Gastrocnemius medialis (tissue), 4 donors: ENCODE data around the gene CNPY2.

Source experiments
- POLR2A ChIP-seq, 2 donors: fragments of 450-650 bp; IDR thresholded peaks; one replicate each; pipeline ENCODE4 v1.6.1; 2017; ENCODE audit warnings: antibody characterized with exemption in 2 of 2, mild to moderate bottlenecking in 2 of 2, moderate library complexity in 2 of 2
- TF ChIP-seq, protein P1 (sequence below), 5 experiments: fragments of 450-650 bp in 3 of 5; fragments of 200-600 bp in 2 of 5; sonication (generic) in 2 of 5; IDR thresholded peaks in 4 of 5; conservative IDR thresholded peaks in 1 of 5; 1 replicate in 4 of 5; 2 replicates in 1 of 5; pipeline ENCODE4 v1.5.1; 2016 to 2019; ENCODE audit warnings: antibody characterized with exemption in 5 of 5, mild to moderate bottlenecking in 3 of 5, moderate library complexity in 3 of 5

DNA sequence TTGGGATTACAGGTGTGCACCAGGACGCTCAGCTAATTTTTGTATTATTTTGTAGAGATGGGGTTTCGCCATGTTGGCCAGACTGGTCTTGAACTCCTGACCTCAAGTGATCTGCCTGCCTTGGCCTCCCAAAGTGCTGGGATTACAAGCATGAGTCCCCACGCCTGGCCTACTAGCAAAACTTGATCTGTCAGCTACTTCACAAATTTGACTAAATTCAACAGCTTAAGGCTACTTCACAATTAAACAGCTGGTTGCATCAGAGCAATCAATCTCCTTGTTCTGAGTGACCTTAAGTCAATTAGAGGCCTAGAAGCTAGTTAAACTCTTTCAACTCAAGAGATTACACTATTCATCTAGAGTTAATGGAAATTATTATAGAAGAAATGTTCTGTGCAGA is 36.9 kb downstream of the CNPY2 start:
- TF ChIP-seq, protein P1, sequence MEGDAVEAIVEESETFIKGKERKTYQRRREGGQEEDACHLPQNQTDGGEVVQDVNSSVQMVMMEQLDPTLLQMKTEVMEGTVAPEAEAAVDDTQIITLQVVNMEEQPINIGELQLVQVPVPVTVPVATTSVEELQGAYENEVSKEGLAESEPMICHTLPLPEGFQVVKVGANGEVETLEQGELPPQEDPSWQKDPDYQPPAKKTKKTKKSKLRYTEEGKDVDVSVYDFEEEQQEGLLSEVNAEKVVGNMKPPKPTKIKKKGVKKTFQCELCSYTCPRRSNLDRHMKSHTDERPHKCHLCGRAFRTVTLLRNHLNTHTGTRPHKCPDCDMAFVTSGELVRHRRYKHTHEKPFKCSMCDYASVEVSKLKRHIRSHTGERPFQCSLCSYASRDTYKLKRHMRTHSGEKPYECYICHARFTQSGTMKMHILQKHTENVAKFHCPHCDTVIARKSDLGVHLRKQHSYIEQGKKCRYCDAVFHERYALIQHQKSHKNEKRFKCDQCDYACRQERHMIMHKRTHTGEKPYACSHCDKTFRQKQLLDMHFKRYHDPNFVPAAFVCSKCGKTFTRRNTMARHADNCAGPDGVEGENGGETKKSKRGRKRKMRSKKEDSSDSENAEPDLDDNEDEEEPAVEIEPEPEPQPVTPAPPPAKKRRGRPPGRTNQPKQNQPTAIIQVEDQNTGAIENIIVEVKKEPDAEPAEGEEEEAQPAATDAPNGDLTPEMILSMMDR (IDR thresholded peaks at IDR 0.05 in 4 of 5, conservative IDR thresholded peaks at IDR 0.05 in 1 of 5), result no peak
- TF ChIP-seq POLR2A (IDR thresholded peaks at IDR 0.05), result no peak
